8988T (cell line): ENCODE data around the gene PRAC1.
A peak's percentile ranks its signal among the peaks of the same experiment; 100 is the strongest.

Experiments used
- DNase-seq: peaks from one replicate; pipeline ENCODE4 v3.0.0; 2011

PRAC1 gene

GRCh38 chr17:48692049-48692448, 30.3 kb downstream of the PRAC1 start:
- no peak for DNase-seq

GRCh38 chr17:48690655-48691054, 31.7 kb downstream of the PRAC1 start:
- DNase-seq, result no peak

GRCh38 chr17:48681609-48682008, 40.7 kb downstream of the PRAC1 start:
- no peak for DNase-seq

GRCh38 chr17:48679385-48680096, 42.8 kb downstream of the PRAC1 start:
- no peak for DNase-seq

GRCh38 chr17:48678141-48678971, 44.0 kb downstream of the PRAC1 start:
- peak; percentile 46 for DNase-seq

GRCh38 chr17:48676963-48677558, 45.3 kb downstream of the PRAC1 start:
- no peak for DNase-seq

GRCh38 chr17:48672340-48672739, 50.0 kb downstream of the PRAC1 start:
- no peak for DNase-seq
